Liver (tissue), 9 donors: ENCODE results near the gene AREG. TPM values are rescaled to one million over a fixed set of nuclear protein-coding genes. Genes with fewer than 3 reads are reported as not detected.

Source experiments
- DNase-seq: peaks from one replicate; pipeline ENCODE4 v3.0.0-alpha.2; 2017; ENCODE audit warnings: low spot score
- H3K27ac ChIP-seq, 2 donors: one replicate each; pipeline ENCODE4 v1.7.0; 2013; ENCODE audit warnings: inconsistent platforms in 2 of 2, low read length in 2 of 2, control low read depth in 1 of 2, low read depth in 1 of 2, mild to moderate bottlenecking in 1 of 2
- H3K27me3 ChIP-seq, 4 donors: one replicate each; pipeline versions ENCODE4 v1.6.1 to v1.7.0; 2013; ENCODE audit warnings: low read length in 3 of 4, inconsistent platforms in 1 of 4, mild to moderate bottlenecking in 1 of 4, moderate library complexity in 1 of 4; ENCODE audit not compliant: control insufficient read depth in 4 of 4, insufficient read depth in 4 of 4
- H3K36me3 ChIP-seq, 4 donors: one replicate each; pipeline versions ENCODE4 v1.6.1 to v1.7.0; 2013; ENCODE audit warnings: low read length in 3 of 4, mild to moderate bottlenecking in 3 of 4, low read depth in 1 of 4, moderate library complexity in 1 of 4; ENCODE audit not compliant: control insufficient read depth in 4 of 4, insufficient read depth in 3 of 4
- H3K4me1 ChIP-seq, 4 donors: one replicate each; pipeline versions ENCODE4 v1.6.1 to v1.7.0; 2013; ENCODE audit warnings: low read length in 3 of 4, mild to moderate bottlenecking in 3 of 4, moderate library complexity in 1 of 4; ENCODE audit not compliant: control insufficient read depth in 4 of 4, insufficient read depth in 4 of 4
- H3K4me3 ChIP-seq, 3 donors: one replicate each; pipeline versions ENCODE4 v1.6.1 to v1.7.0; 2013; ENCODE audit warnings: low read length in 3 of 3, control low read depth in 1 of 3, low read depth in 1 of 3, mild to moderate bottlenecking in 1 of 3
- H3K9ac ChIP-seq, 2 donors: one replicate each; pipeline ENCODE4 v1.7.0; 2013; ENCODE audit warnings: low read length in 2 of 2, mild to moderate bottlenecking in 2 of 2, moderate library complexity in 2 of 2, control low read depth in 1 of 2, low read depth in 1 of 2
- H3K9me3 ChIP-seq, 4 donors: one replicate each; pipeline versions ENCODE4 v1.6.1 to v1.7.0; 2013; ENCODE audit warnings: low read length in 3 of 4; ENCODE audit not compliant: control insufficient read depth in 4 of 4
- ATF3 ChIP-seq: IDR thresholded peaks from 2 replicates; pipeline ENCODE4 v1.6.1; 2016; ENCODE audit warnings: antibody characterized with exemption
- CTCF ChIP-seq: fragments of 150-350 bp; IDR thresholded peaks from 2 replicates; pipeline ENCODE4 v1.5.1; 2017; ENCODE audit warnings: improper control_type of control experiment, low read depth, low read length; ENCODE audit not compliant: missing input control
- EGR1 ChIP-seq, 2 donors: IDR thresholded peaks; 2 replicates each; pipeline ENCODE4 v1.6.1; 2016 to 2018; ENCODE audit warnings: antibody characterized with exemption in 2 of 2, low read depth in 2 of 2
- FOXA1 ChIP-seq: IDR thresholded peaks from 2 replicates; pipeline ENCODE4 v1.6.1; 2016; ENCODE audit warnings: antibody characterized with exemption
- FOXA2 ChIP-seq: IDR thresholded peaks from 2 replicates; pipeline ENCODE4 v1.6.1; 2016; ENCODE audit warnings: antibody characterized with exemption
- GABPA ChIP-seq, 2 donors: IDR thresholded peaks in 1 of 2; conservative IDR thresholded peaks in 1 of 2; 2 replicates each; pipeline ENCODE4 v1.6.1; 2016; ENCODE audit warnings: antibody characterized with exemption in 2 of 2, mild to moderate bottlenecking in 1 of 2, moderate library complexity in 1 of 2
- HNF4A ChIP-seq, 2 donors: conservative IDR thresholded peaks; 2 replicates each; pipeline ENCODE4 v1.6.1; 2016; ENCODE audit warnings: antibody characterized with exemption in 2 of 2, mild to moderate bottlenecking in 2 of 2
- HNF4G ChIP-seq: IDR thresholded peaks from 2 replicates; pipeline ENCODE4 v1.6.1; 2016; ENCODE audit warnings: antibody characterized with exemption
- JUND ChIP-seq, 2 donors: IDR thresholded peaks; 2 replicates each; pipeline ENCODE4 v1.6.1; 2016; ENCODE audit warnings: antibody characterized with exemption in 2 of 2
- MAX ChIP-seq: IDR thresholded peaks from 2 replicates; pipeline ENCODE4 v1.6.1; 2016; ENCODE audit warnings: antibody characterized with exemption
- NR2F2 ChIP-seq: IDR thresholded peaks from 2 replicates; pipeline ENCODE4 v1.6.1; 2016; ENCODE audit warnings: antibody characterized with exemption
- REST ChIP-seq: IDR thresholded peaks from 2 replicates; pipeline ENCODE4 v1.6.1; 2016; ENCODE audit warnings: antibody characterized with exemption, mild to moderate bottlenecking
- RXRA ChIP-seq, 2 donors: IDR thresholded peaks; 2 replicates each; pipeline ENCODE4 v1.6.1; 2017 to 2018; ENCODE audit warnings: antibody characterized with exemption in 2 of 2, mild to moderate bottlenecking in 1 of 2
- SP1 ChIP-seq: IDR thresholded peaks from 2 replicates; pipeline ENCODE4 v1.6.1; 2018; ENCODE audit warnings: antibody characterized with exemption, mild to moderate bottlenecking
- TAF1 ChIP-seq: conservative IDR thresholded peaks from 2 replicates; pipeline ENCODE4 v1.6.1; 2016; ENCODE audit warnings: antibody characterized with exemption, mild to moderate bottlenecking
- YY1 ChIP-seq: IDR thresholded peaks from 2 replicates; pipeline ENCODE4 v1.6.1; 2016; ENCODE audit warnings: antibody characterized with exemption, mild to moderate bottlenecking
- ZBTB33 ChIP-seq: IDR thresholded peaks from 2 replicates; pipeline ENCODE4 v1.6.1; 2016; ENCODE audit warnings: antibody characterized with exemption
- WGBS: extraction: QIAGEN DNeasy Blood & Tissue Kit; methylation state at CpG from one replicate; pipeline ENCODE4 v1.1.7; 2013; 5-methylcytosine and 5-hydroxymethylcytosine counted together
- polyA plus RNA-seq, 2 donors: library from polyadenylated mRNA; stranded (reverse) in 1 of 2; unstranded in 1 of 2; fragments of 200-250 nt in 1 of 2; fragments of >200 nt in 1 of 2; fragmentation: Nextera tagmentation in 1 of 2; extraction: Ambion mirVana in 1 of 2; gene quantifications; one replicate each; pipeline versions ENCODE4 v1.2.1 to v1.2.3, GENCODE V29; 2013 to 2015
- total RNA-seq, 2 donors: library from RNA; depleted of rRNA; stranded (reverse); fragments of >200 nt; gene quantifications; one replicate each; pipeline ENCODE4 v1.2.3, GENCODE V29; 2014
- donor health status: healthy.
- donor health status: healthy.
- donor health status: healthy.
- donor health status: healthy.
- donor health status: healthy.

The AREG gene
- total and polyA plus RNA-seq, 4 donors, result 0.06 to 0.71 TPM; not detected in 2

- DNase-seq, result no peak
- 85% methylated on average over 10 of the region's 10 CpGs for WGBS
Observed at GRCh38 chr4:74400395-74400794, 44.5 kb upstream of the AREG start.

More at GRCh38 chr4:74400395-74400794, 44.5 kb upstream of the AREG start:
- Histone ChIP-seq H3K4me3 (no peak overlapping the region), H3K9me3 (no peaks in the 10 kb centered on the region), H3K27me3 (peaks cover 0 to 6% (median 0%) of the 10 kb centered on the region in 4 donors), H3K9ac (no peak overlapping the region), H3K36me3 (no peaks in the 10 kb centered on the region), H3K4me1 (peaks cover 0 to 2% (median 0%) of the 10 kb centered on the region in 4 donors), H3K27ac (no peak overlapping the region)
- TF ChIP-seq SP1 (no peak), TAF1 (no peak), ATF3 (no peak), CTCF (no peak), HNF4A (conservative IDR thresholded peaks at IDR 0.05) (no peak), NR2F2 (no peak), RXRA (IDR thresholded peaks at IDR 0.05) (no peak), GABPA (IDR thresholded peaks at IDR 0.05 in 1 of 2, conservative IDR thresholded peaks at IDR 0.05 in 1 of 2) (no peak), FOXA2 (no peak), ZBTB33 (no peak), FOXA1 (no peak), MAX (no peak), EGR1 (IDR thresholded peaks at IDR 0.05; ENCODE audit: low read depth in 2 of 2) (no peak), JUND (IDR thresholded peaks at IDR 0.05) (no peak), REST (no peak), YY1 (no peak), HNF4G (no peak)
